Hepatocyte (in vitro differentiated cells): ENCODE data around the gene TBC1D5.

Experiments
- CTCF ChIP-seq: fragments of 200-600 bp; sonication (generic); IDR thresholded peaks from 2 replicates; pipeline ENCODE4 v1.5.1; 2016; ENCODE audit warnings: antibody characterized with exemption, mild to moderate bottlenecking; ENCODE audit not compliant: poor library complexity
- EZH2 ChIP-seq: fragments of 200-600 bp; sonication (generic); IDR thresholded peaks from 2 replicates; pipeline ENCODE4 v1.6.1; 2016; ENCODE audit warnings: antibody characterized with exemption, mild to moderate bottlenecking, borderline replicate concordance

- TF ChIP-seq EZH2 (no peak), CTCF (no peak)
Measured at GRCh38 chr3:17333893-17334292, 408.5 kb downstream of the TBC1D5 start.
